HG03442 (cell line): Measurements from ENCODE around the gene LYRM2.

Source experiments
- ATAC-seq: cut with Tn5 transposase; IDR thresholded peaks from one replicate; pipeline ENCODE4 v1.9.1; 2021; ENCODE audit warnings: mild to moderate bottlenecking, moderate library complexity; ENCODE audit not compliant: unreplicated experiment

LYRM2 gene

DNA sequence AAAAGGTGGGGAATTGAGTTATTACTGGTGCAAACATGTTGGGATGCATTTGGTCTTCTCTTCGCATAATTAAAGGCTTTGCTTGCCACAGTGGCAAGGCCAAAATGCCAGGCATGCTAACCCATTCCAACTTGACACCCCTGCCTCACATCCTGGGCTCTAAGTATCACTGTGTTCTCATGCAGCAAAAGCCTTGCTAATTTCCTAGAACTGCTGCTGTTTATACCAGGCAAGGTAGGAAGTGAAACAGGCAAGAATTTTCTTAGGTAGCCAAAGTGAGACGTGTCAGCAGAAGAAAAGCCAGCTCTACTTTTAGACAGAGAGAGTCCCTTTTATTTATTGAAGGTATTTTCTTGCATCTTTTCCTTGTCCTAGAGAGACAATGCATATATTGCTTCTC is 41.2 kb downstream of the LYRM2 start:
- ATAC-seq = no peak

DNA sequence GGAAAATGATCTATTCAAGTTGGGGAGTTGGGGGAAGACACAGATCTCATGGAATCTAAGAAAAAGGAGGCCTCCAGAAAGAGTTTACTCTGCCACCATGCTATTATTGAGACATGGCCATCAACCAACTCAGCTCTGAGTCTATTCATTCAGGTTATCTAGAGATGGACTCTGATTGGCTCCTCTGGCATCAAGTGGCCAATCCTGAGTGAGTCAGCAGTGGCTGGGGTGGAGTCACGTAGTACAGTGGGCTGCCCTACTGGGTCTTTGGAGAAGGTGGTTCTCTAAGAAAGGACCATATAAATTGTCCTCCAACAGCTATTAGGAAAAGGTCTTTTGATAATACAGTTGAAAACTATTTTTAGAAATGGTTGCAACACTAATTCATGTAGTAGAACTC is 42.1 kb downstream of the LYRM2 start:
- ATAC-seq = no peak

DNA sequence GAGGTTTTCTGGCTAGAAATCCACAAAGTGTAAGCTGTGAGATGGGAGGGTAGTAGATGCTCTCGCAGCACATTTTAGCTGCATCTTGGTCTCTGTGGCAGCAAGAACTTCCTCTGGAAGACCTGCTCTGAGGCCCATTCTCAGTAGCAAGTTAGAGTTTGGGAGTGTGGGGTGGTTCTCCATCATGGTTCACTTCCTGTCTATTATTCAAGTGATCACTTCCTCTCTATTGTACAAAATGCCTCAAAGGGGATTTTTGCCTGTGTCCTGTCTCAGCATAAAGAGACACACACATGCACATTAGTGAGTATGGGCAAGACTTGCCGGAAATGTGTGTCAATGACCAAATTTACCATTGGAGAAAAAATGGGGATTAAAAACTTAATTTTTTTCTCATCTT is 42.5 kb downstream of the LYRM2 start:
- peak; percentile 90 for ATAC-seq

DNA sequence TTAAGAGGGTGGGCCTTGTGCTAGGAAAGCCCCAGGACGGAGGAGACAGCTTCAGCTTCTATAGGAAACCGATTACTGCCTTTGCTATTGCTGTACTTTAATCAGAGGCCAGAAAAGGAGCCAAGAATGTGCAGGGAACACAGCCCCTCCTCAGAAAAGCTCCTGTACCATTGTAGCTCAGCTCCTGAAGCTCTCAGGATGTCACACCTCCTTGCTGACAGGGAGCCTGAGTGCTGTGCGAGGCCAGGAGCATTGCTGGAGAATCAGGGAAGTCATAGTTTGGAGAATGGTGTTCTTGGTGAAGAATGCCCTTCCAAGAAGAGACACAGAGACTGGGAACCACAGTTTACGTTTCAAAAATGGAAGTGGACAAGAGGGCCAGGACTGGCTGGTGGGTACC is 46.8 kb downstream of the LYRM2 start:
- ATAC-seq = no peak

DNA sequence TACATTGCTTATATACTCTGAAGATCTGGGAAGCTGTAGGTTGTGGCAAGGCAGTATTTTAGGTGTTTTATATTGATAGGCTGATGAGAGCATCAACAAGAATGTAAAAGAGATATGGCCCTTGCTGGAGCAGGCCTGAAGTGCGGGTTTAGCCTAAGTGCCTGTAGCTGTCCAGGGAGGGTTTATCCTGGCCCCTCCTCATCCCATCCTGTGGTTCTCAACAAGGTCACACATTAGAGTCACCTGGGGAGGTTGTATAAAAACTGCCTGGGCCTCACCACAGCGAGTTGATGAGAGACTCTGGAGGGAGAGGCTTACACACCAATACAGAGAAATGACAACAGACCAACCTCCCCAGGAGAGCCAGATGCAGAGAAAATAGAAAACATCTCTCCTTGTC is 48.4 kb downstream of the LYRM2 start:
- no peak for ATAC-seq

DNA sequence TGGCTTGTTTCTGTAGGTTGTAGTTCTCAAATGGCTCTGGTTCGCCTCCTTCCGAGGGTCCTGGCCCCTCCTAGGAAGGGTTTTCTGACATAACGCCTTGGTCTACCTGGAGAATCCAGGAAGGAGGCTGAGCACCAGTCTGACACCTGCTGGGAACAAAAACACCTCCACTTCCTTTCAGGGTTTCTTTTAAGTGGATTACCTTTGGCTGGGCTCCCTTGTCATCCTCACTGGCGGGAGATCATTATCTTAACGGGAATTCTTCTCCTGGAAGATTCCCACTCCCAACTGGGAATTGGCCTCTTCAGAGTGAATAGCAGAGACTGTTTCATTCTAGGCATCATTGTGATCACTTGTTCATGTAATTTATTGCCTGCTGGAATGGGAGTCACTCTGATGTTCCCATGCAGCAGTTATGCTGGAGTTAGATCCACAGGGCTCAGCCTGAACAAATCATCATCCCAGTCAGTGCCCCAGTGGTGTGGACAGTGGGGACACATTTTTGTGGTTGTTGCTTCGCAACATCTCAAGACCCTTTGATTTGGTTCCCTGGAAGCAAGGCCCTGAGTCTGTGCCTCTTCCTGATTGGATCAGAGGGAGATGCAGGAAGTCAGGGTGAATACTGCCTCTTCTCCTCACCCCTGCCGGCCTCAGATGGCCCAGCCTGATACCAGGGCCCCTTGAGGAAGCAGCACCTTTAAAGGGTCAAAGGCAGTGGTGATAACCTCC is 49.1 kb downstream of the LYRM2 start:
- no peak for ATAC-seq

DNA sequence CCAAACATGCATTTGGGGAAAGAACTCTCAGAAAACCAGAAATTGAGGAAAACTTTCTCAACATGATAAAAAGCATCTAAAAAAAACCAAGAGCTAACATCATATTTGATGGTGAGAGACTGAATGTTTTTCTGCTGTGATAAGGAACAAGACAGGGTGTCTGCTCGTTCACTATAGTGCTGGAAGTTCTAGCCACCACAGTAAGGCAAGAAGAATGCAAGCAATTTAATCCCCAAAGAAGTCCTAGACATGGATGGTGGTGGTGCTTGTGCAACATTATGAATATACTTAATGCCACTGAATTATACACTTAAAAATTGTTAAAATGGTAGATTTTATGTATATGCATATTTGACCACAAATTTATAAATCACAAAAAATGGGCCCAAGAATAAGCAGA is 53.4 kb downstream of the LYRM2 start:
- no peak for ATAC-seq

DNA sequence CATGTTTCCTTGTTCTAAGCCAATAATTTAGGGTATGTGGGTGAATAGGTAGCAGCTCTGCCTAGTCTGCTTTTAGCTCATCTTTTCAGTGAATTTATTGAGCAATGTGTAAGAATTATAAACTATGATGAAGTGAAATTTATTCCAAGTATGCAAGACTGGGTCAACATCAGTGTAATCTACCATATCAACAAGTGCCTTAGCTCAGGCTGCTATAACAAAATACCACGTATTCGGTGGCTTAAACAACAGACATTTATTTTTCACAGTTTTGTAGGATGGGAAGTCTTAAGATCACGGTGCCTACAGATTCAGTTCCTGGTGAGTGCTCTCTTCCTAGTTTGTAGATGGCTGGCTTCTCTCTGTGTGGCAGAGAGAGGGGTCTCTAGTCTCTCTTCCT is 54.0 kb downstream of the LYRM2 start:
- ATAC-seq = no peak

DNA sequence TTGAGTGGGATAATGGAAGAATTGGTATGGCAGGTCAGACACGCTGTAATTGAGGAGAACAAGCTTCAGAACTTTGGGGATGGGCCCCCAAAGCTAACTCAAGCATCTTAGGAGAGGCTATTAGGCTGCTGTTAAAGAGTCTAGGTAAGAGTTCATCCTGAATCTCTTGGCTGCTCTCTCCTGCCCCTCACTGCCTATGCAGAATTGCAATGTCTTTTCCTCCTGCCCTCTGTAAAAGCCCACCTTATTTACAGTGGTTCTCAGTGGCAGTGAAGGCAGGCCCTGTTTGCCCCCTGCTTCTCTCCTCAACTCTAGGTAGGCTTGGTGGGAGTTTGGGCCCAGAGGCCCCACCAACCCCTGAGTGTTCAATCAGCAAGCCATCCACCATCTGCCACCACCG is 55.0 kb downstream of the LYRM2 start:
- ATAC-seq = no peak

DNA sequence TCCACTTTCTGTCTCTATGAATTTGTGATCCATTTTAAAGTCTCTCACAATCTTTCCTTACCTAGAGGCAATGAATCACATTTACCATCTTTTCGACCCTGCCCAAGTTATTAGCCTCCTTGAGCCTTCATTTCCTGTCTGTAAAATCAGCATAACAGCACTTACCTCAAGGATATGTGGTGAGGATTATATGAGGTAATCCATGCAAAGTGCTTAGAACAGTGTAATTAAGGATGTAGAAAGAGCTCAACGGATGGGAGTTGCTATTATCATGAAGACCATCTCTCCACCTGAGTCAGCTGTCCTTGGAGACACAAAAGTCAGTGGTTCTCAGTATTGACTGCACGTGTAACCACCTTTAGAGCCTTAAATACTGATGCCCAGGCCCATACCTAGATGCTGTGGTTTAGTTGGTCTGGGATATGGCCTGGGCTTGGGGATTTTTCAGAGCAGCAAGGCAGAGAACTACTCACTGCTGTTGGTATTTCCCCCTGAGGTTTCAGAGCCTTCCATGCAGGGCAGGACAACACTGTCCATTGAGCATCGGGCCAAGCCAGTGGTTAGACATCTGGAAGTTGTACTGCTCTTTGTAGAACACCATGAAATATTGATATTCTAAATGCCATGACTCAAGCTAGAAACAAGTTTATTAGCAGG is 55.8 kb downstream of the LYRM2 start:
- ATAC-seq = no peak

DNA sequence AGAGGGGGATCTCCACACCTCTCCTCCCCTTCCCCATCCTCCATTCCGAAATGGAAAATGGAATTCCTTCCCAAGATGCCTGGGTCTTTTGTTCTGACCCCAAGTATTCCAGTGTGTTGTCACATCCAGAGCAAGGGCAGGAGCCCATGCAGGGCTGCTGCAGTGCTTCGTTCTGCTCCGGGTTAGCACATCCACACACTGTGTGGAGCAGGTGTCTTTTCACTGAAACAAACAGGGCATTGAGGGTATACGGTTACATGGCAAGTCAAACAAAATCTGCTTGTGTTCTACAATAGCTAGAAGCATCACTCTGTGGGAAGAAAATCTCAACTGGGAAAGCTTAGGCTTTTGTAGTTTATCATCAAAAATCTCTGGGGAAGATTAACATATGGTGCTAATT is 56.9 kb downstream of the LYRM2 start:
- no peak for ATAC-seq

DNA sequence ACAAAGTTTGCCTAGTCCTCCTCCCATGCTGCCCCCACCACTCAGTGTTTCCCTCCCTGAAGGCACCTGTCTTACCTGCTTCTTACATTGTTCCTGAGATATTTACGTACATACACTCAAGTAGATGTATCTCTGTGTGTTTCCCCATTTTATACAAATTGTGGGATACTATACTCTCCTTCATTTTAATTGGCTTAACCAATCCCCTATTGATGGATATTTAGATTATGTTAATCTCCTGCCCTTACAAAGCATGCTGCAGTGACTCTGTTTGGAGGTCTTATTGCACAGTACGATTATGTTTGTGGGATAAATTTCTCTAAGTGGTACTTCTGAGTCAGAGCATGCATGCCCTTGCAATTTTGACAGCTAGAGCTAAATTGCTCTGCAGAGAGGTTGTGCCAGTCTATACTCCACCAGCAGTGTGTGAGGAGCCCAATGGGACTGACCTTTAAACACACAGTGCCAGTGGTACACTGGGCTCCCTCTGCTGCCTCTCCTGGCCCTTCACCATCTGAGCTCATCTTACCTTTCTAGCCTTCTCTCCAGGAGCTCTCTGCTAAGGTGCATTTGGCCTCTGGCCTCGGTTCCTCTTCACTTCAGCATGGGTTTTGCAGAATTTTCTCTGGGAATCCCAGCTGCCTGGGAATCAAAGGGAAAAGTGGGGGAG is 57.4 kb downstream of the LYRM2 start:
- no peak for ATAC-seq

DNA sequence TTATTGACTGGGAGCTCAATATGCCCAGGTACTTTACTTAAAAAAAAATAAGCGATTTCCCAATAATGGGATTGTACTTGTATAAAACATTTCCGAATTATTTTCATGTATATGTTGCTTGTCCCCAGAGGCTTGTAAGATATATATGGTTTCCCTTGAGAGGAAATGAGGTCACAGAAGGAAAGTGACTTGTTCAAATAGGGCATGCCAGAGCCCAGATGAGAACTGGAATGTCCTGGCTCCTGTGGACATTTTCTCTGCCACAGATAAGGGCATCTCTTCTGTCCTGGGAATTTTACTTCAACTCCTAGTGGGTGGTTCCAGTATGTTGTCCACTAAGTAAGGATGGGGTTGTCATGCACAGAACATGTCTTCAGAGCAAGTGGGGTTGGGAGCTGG is 63.0 kb downstream of the LYRM2 start:
- no peak for ATAC-seq

DNA sequence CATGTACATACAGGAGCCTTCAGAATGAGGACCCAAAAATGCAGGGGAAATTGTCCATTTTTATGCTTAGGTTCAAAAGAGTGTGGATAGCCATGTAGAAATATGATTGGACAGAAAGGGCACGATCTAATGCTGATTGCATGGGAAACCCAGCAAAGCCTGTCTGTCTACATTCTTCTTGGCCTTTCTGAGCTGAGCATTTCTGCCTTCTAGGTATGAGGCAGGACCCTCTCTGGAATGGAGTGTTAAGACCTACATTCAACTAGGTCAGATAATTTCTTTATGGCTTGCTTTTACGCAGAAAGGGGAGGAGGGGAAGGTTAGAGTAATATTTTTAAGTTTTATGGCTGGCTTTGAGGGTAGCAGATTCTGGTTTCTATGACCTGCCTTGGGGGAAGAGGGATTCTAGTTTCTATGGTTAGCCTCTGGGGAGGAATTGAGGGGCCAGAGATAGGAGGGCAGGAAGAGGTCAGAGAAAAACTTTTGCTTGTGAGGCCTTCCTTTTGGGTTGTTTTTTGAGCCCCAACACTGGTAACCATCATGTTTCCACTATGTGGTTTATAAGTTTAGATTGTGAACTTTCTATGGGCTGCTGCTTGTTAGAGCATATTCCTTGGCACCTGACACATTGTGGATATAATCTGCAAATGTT is 63.5 kb downstream of the LYRM2 start:
- ATAC-seq = no peak

DNA sequence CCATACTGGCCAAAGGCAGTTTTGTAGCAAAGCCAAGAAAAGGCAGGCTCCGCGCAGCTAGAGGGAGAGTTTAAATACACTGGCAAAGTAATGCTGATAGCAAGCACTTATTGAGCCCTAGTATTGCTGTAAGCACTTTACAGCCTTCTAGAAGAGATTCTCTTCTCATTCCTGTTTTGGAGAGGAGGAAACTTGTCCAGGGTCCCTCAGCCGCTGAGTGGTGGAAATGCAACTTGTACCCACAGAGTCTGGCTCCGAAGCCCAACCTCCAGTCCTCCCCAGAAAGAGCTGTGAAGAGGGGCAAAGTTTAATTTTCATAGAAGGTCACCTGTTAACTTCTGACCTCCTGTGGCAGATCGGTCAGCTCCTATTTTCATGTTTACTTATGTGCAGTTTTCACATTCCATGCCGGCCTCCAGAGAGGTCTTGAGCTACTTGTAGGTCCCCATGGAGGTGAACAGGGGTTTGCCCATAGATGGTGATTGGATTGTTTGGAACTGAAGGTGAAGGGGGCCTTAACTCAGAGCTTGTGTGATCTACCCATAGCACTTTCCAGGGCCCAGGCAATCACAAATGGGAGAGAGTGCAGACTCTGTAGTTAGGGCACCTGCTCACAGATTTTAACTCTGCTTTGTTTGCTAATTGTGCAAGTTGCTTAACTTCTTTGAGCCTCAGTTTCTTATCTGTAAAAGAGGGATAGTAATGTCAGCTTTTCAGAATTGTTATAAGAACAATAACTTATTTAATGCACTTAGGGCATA is 70.7 kb downstream of the LYRM2 start:
- ATAC-seq = no peak

DNA sequence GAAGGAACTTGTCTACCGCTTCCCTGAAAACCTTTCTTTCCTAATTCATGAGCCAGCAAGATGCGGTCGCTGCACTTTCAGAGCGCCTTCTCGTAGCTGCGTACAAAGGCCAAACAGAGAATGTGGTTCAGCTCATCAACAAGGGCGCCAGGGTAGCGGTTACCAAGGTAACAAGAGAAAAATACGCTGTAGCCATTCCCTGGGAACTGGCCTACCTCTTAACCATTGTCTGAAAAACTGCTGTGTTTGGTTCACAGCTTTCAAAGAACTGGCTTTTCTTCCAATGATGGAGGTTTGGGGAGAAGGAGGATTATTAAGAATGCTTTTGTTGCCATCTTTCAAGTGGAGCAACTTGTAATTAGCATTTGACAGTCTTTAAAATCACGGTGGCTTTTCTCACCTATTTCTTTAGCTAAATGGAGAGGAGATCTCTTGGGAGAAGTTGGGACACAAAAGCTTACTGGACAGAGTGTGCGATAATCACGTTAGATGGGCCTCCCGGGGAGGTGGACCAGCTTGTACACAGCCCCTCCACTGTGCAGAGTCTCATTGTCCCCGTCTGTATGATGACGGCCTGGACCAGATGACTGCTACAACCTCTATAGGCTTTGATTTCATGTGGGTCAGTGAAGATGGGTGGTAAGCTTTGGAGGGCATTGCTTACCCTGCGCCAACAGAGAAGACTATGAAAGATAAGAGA is 71.5 kb downstream of the LYRM2 start:
- ATAC-seq = no peak

DNA sequence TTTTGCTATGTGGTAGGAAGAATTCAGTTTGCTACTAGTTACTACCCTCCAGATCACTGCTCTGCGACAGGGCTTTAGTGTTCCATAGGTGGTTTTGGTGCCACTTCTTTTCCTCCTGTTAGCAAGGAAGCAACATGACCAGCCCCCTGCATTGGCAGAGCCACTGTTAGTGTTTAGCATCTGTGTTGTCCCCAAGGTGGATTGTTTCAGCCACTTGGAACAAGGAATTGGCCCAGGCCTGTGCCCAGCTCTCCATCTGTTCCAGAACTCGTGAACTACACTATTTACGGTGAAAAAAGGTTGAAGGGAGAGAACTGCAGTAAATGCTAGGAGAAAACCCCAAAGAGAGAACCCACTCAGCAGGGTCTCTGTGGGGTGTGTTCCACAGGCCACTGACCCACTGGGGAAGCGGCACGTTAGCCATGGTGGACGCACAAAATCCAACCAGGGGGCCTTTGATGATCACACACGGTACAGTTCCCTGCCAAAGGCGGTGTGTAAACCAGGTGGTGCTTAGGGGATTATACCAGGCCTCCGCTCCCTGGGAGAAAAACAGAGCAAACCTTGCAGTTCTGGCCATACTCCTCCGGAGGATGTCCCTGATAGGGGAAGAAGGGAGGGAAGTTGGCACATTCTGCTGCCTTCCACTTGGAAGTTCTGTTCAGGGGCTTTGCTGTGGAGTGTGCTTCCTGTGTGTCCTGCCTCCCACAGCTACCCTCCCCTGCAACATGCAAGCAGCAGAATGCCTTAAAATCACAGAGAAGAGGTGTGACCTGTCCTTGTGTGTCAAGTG is 72.3 kb downstream of the LYRM2 start:
- no peak for ATAC-seq

DNA sequence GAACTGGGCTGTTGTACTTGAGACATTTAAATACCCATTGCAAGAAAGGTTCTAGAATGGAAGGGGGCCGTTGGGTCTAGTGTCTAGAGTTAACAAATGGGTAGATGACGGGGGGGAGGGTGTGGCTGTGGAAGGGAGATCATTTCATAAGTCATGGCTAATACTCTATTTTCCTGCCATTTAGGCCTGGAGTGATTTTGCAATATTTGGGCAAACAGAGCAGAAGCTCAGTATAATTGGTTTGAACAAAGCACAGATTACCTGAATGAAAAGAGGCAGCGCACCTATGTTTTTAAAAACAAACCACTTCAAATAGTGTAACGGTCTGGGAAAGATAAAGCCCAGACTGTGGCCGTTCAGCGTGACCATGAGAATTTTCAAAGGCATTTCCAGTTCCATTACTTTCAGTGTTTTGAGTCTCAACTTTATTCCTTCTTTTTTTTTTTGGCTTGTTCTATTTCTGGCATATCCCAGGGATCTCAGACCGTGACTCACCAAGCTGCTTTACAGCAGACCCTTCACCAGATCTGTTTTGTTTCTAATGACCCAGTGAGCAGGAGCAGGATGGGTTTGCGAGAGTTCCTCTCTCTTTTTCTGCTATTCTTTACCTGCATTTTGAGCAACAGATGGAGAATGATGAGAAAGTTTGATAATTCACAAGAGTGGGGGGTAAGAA is 73.7 kb downstream of the LYRM2 start:
- ATAC-seq = no peak

DNA sequence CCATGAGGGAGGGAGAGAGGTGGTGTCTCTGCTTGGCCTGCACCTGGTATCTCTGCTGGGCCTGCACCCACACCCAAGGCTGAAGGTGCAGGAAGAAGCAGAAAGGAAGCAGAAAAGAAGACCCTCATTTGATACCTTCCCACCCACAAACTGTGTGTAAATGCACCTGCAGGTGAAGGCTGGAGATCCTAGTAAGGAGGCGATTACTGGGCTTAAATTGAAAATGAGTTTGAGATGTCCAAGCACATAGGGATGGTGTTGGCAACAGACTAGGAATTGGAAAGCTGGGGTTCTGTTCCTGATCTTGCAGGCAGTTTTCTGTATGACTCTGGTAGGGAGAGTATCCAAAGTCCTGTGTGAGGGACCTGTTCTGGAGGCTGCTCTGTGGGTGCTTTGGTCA is 74.7 kb downstream of the LYRM2 start:
- no peak for ATAC-seq
